HepG2 (cell line): ENCODE measurements around the gene CDNF. TPM values are rescaled to one million over a fixed set of nuclear protein-coding genes. Genes with fewer than 3 reads are reported as not detected.
"Not testable (repeated sequence)": the region's sequence is repeated elsewhere in the genome, so short reads cannot be mapped to it uniquely, and the experiment has no call there.

Source experiments
- ATAC-seq: fragments of 200-7000 bp; cut with Tn5 transposase; 3 replicates; pipeline ENCODE4 v1.9.1; 2020; ENCODE audit warnings: mild to moderate bottlenecking, moderate library complexity
- BruUV-seq: library from RNA; stranded (reverse); fragments of 400-500 nt; replicated peaks from 2 replicates; lab custom pipeline; 2021; lab: Mats Ljungman, UMichigan
- CTCF ChIA-PET: fragments of 300-600 bp; formaldehyde crosslinking; extraction: SDS; loops from one replicate; lab custom pipeline; 2021; ENCODE audit warnings: low total read pairs, inconsistent platforms, low intra/inter-chr PET ratio; lab: Yijun Ruan, JAX
- POLR2A ChIA-PET: fragments of 350-600 bp; sonication (Branson Sonifier 250); formaldehyde crosslinking; loops from one replicate; lab custom pipeline; 2020; ENCODE audit warnings: antibody characterized with exemption, inconsistent platforms; lab: Yijun Ruan, JAX
- DNase-seq: peaks from one replicate; pipeline ENCODE4 v3.0.0-alpha.2; 2015; ENCODE audit warnings: low spot score
- FAIRE-seq: peaks from 3 replicates; lab custom pipeline; 2011; peaks lifted over from hg19 to GRCh38; lab: Jason Lieb, UNC
- H2AFZ ChIP-seq: one replicate; pipeline ENCODE4 v1.6.1; 2011; ENCODE audit warnings: low read length, inconsistent platforms
- H3K27ac ChIP-seq: fragments of 300-600 bp; 3 replicates; pipeline ENCODE4 v1.8.0; 2011; ENCODE audit warnings: mixed run types, mild to moderate bottlenecking, mixed read lengths, low read length, inconsistent platforms; ENCODE audit not compliant: insufficient read depth; ENCODE audit errors: extremely low read length
- H3K27me3 ChIP-seq, 2 experiments: fragments of 200-600 bp in 1 of 2; 2 replicates in 1 of 2; 3 replicates in 1 of 2; pipeline versions ENCODE4 v1.6.0 to v1.8.0; 2011; ENCODE audit warnings: low read length in 2 of 2, mild to moderate bottlenecking in 2 of 2, moderate library complexity in 2 of 2, inconsistent platforms in 1 of 2; ENCODE audit not compliant: insufficient read depth in 2 of 2, control insufficient read depth in 1 of 2
- H3K36me3 ChIP-seq, 2 experiments: fragments of 200-600 bp in 1 of 2; replicated peaks in 1 of 2; 2 replicates in 1 of 2; 3 replicates in 1 of 2; pipeline versions ENCODE4 v1.5.1 to v1.8.0; 2011; ENCODE audit warnings: low read length in 2 of 2, inconsistent platforms in 1 of 2; ENCODE audit not compliant: insufficient read depth in 2 of 2, control insufficient read depth in 1 of 2
- H3K4me1 ChIP-seq: 2 replicates; pipeline ENCODE4 v1.5.1; 2012; ENCODE audit warnings: low read length, inconsistent platforms; ENCODE audit not compliant: insufficient read depth
- H3K4me2 ChIP-seq: 2 replicates; pipeline ENCODE4 v1.6.0; 2011; ENCODE audit warnings: low read depth, low read length, inconsistent platforms
- H3K4me3 ChIP-seq, 3 experiments: fragments of 200-600 bp in 1 of 3; sonication (generic), shearing (Covaris generic) in 1 of 3; replicated peaks in 1 of 3; 2 replicates each; pipeline ENCODE4 v1.5.1; 2011 to 2016; ENCODE audit warnings: low read length in 3 of 3, inconsistent platforms in 2 of 3, low read depth in 2 of 3, mild to moderate bottlenecking in 2 of 3, control low read depth in 1 of 3, mixed read lengths in 1 of 3; ENCODE audit not compliant: insufficient read depth in 1 of 3
- H3K79me2 ChIP-seq: one replicate; pipeline ENCODE4 v1.6.1; 2011; ENCODE audit warnings: low read length, inconsistent platforms; ENCODE audit not compliant: insufficient read depth
- H3K9ac ChIP-seq: 2 replicates; pipeline ENCODE4 v1.6.0; 2011; ENCODE audit warnings: mild to moderate bottlenecking, low read depth, low read length, inconsistent platforms; ENCODE audit not compliant: insufficient read depth
- H3K9me3 ChIP-seq: 2 replicates; pipeline ENCODE4 v1.5.1; 2012; ENCODE audit warnings: mild to moderate bottlenecking, low read length
- H4K20me1 ChIP-seq: 2 replicates; pipeline ENCODE4 v1.6.0; 2011; ENCODE audit warnings: inconsistent platforms, mild to moderate bottlenecking, low read length, moderate library complexity; ENCODE audit not compliant: insufficient read depth
- SMYD3 ChIP-seq: sonication (generic); formaldehyde crosslinking; IDR thresholded peaks from 2 replicates; pipeline ENCODE4 v1.8.1; 2023; ENCODE audit warnings: mild to moderate bottlenecking, missing genetic modification reagents
- TCF12 ChIP-seq, 2 experiments: fragments of 450-650 bp in 1 of 2; sonication (generic) in 1 of 2; formaldehyde crosslinking in 1 of 2; IDR thresholded peaks; 2 replicates each; pipeline versions ENCODE4 v1.6.1 to v1.8.0; 2017 to 2022; ENCODE audit warnings: antibody characterized with exemption in 1 of 2, mild to moderate bottlenecking in 1 of 2, missing genetic modification reagents in 1 of 2, moderate library complexity in 1 of 2
- ZBTB7A ChIP-seq: sonication (generic); formaldehyde crosslinking; IDR thresholded peaks from 2 replicates; pipeline ENCODE4 v1.8.0; 2022; ENCODE audit warnings: mild to moderate bottlenecking, missing genetic modification reagents
- ZNF136 ChIP-seq: sonication (generic); formaldehyde crosslinking; IDR thresholded peaks from 2 replicates; pipeline ENCODE4 v1.8.1; 2022; ENCODE audit warnings: low read depth, mild to moderate bottlenecking, moderate library complexity, missing genetic modification reagents
- WGBS: methylation state at CpG from one replicate; pipeline ENCODE4 v1.1.6; 2017; ENCODE audit warnings: low lambda C conversion rate; 5-methylcytosine and 5-hydroxymethylcytosine counted together
- in situ Hi-C: cut with HindIII; loops from 2 replicates; pipeline ENCODE4 v1.10.0; 2017; ENCODE audit warnings: low pct_unique_long_range_greater_than_20kb; ENCODE audit not compliant: extremely low pct_ligation_motif_present
- intact Hi-C: fragments of 100-400 bp; cut with micrococcal nuclease; formaldehyde crosslinking; loops from one replicate; pipeline ENCODE4 v1.10.0; 2022; ENCODE audit not compliant: unreplicated experiment
- polyA plus RNA-seq, 8 experiments: library from polyadenylated mRNA; depleted of rRNA in 3 of 8; stranded (reverse) in 7 of 8; unstranded in 1 of 8; fragments of >200 nt; fragmentation: Illumina TruSeq in 4 of 8; extraction: Trizol in 4 of 8; gene quantifications; 2 replicates each; pipeline versions ENCODE4 v1.2.1 to v1.2.3, GENCODE V29; 2011 to 2016; ENCODE audit warnings: low read depth in 4 of 8, missing spikeins in 1 of 8, mixed read lengths in 1 of 8; ENCODE audit not compliant: insufficient read depth in 1 of 8
- total RNA-seq, 5 experiments: library from RNA; depleted of rRNA; stranded (reverse); fragments of >200 nt; fragmentation: Illumina TruSeq; extraction: Trizol; gene quantifications; 2 replicates each; pipeline ENCODE4 v1.2.3, GENCODE V29; 2016; ENCODE audit warnings: low read depth in 1 of 5
- TF ChIP-seq, protein P1 (sequence below): sonication (generic); formaldehyde crosslinking; IDR thresholded peaks from 2 replicates; pipeline ENCODE4 v1.8.0; 2022; ENCODE audit warnings: missing genetic modification reagents, mild to moderate bottlenecking, inconsistent platforms, borderline replicate concordance
- TF ChIP-seq, protein P2 (sequence below): sonication (generic); formaldehyde crosslinking; IDR thresholded peaks from 2 replicates; pipeline ENCODE4 v1.8.0; 2022; ENCODE audit warnings: mild to moderate bottlenecking, missing genetic modification reagents, borderline replicate concordance
- TF ChIP-seq, protein P3 (sequence below): sonication (generic); formaldehyde crosslinking; conservative IDR thresholded peaks from 2 replicates; pipeline ENCODE4 v1.4.0; 2020; ENCODE audit warnings: missing genetic modification reagents

The CDNF gene
- total and polyA plus RNA-seq, 2 of the 13 experiments (the other 11 are each of a cell fraction or from before 2014, with no cell fraction given) = 0.29 to 0.33 TPM

DNA sequence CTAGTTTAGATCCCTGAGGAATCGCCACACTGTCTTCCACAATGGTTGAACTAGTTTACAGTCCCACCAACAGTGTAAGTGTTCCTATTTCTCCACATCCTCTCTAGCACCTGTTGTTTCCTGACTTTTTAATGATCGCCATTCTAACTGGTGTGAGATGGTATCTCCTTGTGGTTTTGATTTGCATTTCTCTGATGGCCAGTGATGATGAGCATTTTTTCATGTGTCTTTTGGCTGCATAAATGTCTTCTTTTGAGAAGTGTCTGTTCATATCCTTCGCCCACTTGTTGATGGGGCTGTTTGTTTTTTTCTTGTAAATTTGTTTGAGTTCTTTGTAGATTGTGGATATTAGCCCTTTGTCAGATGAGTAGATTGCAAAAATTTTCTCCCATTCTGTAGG is 27.0 kb upstream of the CDNF start:
- H3K4me1 ChIP-seq, H3K4me3 ChIP-seq, H3K9ac ChIP-seq, CTCF ChIA-PET, H3K27me3 ChIP-seq, DNase-seq, in situ Hi-C loops, H3K27ac ChIP-seq, H3K36me3 ChIP-seq, BruUV-seq, H2AFZ ChIP-seq, H3K4me2 ChIP-seq, intact Hi-C loops, POLR2A ChIA-PET, FAIRE-seq, H3K79me2 ChIP-seq, H4K20me1 ChIP-seq, ATAC-seq, H3K9me3 ChIP-seq: not testable (repeated sequence)
- WGBS = 96% methylated on average over 3 of the region's 3 CpGs

DNA sequence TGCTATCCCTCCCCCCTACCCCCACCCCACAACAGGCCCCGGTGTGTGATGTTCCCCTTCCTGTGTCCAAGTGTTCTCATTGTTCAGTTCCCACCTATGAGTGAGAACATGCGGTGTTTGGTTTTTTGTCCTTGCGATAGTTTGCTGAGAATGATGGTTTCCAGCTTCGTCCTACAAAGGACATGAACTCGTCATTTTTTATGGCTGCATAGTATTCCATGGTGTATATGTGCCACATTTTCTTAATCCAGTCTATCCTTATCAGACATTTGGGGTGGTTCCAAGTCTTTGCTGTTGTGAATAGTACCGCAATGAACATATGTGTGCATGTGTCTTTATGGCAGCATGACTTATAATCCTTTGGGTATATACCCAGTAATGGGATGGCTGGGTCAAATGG is 26.6 kb upstream of the CDNF start:
- in situ Hi-C loops, H3K4me2 ChIP-seq, H3K27ac ChIP-seq, H3K9me3 ChIP-seq, intact Hi-C loops, H3K4me3 ChIP-seq, H4K20me1 ChIP-seq, H3K9ac ChIP-seq, H3K36me3 ChIP-seq, DNase-seq, CTCF ChIA-PET, FAIRE-seq, ATAC-seq, H2AFZ ChIP-seq, H3K27me3 ChIP-seq, BruUV-seq, H3K4me1 ChIP-seq, H3K79me2 ChIP-seq, POLR2A ChIA-PET: not testable (repeated sequence)
- WGBS = 94% methylated on average over 6 of the region's 6 CpGs

DNA sequence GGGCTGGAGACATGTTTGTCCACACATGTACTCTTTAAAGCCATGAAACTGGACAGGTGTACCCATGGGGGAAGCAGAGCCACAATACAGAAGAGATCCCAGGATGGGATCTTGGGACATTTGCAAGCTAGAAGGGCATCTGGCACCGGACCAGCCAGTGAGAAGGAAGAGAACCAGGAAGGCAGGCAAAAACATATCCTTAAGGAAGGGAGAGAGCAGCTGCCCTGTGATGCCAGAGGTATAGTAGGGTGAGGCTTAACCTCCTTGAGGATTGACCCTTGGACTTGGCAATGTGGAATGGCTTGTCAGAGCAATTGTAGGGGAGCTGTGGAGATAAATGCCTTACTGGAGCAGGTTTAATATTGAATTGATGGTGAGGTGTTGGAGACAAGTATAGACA is 23.0 kb upstream of the CDNF start:
- in situ Hi-C loops = no loop called here
- no peaks in the 10 kb centered on the region for H3K27me3 ChIP-seq
- no peaks in the 10 kb centered on the region for H3K9me3 ChIP-seq
- no peak overlapping the region for H2AFZ ChIP-seq
- no TSS peak for BruUV-seq
- FAIRE-seq (no peak), ATAC-seq (no peak), DNase-seq (no peak)
- H3K36me3 ChIP-seq = peaks cover 0 to 6% of the 10 kb centered on the region in 2 experiments; a peak in 2 of 5 replicates
- WGBS = 100% methylated on average over 1 of the region's 1 CpG
- H3K4me2 ChIP-seq = no peak overlapping the region
- H3K9ac ChIP-seq = no peak overlapping the region
- no peaks in the 10 kb centered on the region for H3K79me2 ChIP-seq
- POLR2A ChIA-PET = interaction anchor here (0.5 kb wide), 1 partner anchor 61 kb away, joined by 3 read pairs; no protein-coding TSS in a partner anchor
- H3K4me3 ChIP-seq = no peak overlapping the region
- no peak overlapping the region for H3K27ac ChIP-seq
- peaks cover 10% of the 10 kb centered on the region; the same call in 1 of the 2 replicates for H3K4me1 ChIP-seq
- CTCF ChIA-PET = no interaction called here
- intact Hi-C loops = no loop called here
- H4K20me1 ChIP-seq = no peaks in the 10 kb centered on the region
- TF ChIP-seq, protein P1, sequence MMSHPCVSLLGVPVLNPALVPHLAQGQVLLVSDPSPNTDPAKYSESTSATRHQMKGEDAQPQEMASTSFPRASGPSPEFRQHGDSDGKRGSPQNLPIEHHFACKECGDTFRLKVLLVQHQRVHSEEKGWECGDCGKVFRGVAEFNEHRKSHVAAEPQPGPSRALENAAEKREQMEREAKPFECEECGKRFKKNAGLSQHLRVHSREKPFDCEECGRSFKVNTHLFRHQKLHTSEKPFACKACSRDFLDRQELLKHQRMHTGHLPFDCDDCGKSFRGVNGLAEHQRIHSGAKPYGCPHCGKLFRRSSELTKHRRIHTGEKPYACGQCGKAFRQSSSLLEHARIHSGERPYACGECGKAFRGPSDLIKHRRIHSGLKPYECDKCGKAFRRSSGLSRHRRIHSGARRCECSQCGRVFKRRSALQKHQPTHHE (CRISPR knock-in tag) = no peak
- TF ChIP-seq ZBTB7A (CRISPR knock-in tag) = no peak
- TF ChIP-seq, protein P2, sequence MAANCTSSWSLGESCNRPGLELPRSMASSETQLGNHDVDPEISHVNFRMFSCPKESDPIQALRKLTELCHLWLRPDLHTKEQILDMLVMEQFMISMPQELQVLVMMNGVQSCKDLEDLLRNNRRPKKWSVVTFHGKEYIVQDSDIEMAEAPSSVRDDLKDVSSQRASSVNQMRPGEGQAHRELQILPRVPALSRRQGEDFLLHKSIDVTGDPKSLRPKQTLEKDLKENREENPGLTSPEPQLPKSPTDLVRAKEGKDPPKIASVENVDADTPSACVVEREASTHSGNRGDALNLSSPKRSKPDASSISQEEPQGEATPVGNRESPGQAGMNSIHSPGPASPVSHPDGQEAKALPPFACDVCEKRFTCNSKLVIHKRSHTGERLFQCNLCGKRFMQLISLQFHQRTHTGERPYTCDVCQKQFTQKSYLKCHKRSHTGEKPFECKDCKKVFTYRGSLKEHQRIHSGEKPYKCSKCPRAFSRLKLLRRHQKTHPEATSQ (CRISPR knock-in tag) = no peak
- TF ChIP-seq SMYD3 (CRISPR knock-in tag) = no peak
- TF ChIP-seq, protein P3, sequence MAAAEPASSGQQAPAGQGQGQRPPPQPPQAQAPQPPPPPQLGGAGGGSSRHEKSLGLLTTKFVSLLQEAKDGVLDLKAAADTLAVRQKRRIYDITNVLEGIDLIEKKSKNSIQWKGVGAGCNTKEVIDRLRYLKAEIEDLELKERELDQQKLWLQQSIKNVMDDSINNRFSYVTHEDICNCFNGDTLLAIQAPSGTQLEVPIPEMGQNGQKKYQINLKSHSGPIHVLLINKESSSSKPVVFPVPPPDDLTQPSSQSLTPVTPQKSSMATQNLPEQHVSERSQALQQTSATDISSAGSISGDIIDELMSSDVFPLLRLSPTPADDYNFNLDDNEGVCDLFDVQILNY (CRISPR knock-in tag) = no peak
- no peak for TF ChIP-seq ZNF136 (CRISPR knock-in tag)
- no peak for TF ChIP-seq TCF12 (IDR thresholded peaks at IDR 0.05)
- no peak for TF ChIP-seq TCF12 (CRISPR knock-in tag; IDR thresholded peaks at IDR 0.05)
